ENCODE results near the gene ZDHHC9. TPM values are rescaled to one million over a fixed set of nuclear protein-coding genes. Genes with fewer than 3 reads are reported as not detected.

The ZDHHC9 gene
- total and polyA plus RNA-seq, 12 donors: 4.3 to 75.7 (median 24.6) TPM

DNA sequence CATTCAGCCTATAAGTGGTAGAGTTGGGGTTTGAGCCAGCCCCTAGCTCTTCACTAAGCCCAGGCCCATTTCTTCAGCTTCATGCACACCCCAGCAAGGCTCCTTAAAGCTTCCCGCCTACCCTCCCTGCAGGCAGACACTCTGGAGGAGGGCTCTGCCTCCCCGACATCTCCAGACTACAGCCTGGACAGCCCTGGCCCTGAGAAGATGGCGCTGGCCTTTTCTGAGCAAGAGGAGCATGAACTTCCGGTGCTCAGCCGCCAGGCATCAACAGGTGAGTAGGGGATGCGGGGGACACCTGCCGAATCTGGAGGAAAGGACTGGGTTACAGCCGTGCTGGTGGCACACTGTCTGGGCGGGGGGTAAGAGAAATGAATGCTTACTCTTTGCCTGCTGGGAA, 52.9 kb downstream of the ZDHHC9 start:
- DNase-seq: no peak
- H3K4me1 ChIP-seq (replicated peaks in 1 of 2): no peaks in the 10 kb centered on the region
- 81 to 97% (median 90%) methylated on average over 9 of the region's 9 CpGs for WGBS, 4 donors
- no peaks in the 10 kb centered on the region for H3K9me3 ChIP-seq (replicated peaks in 1 of 3)
- no peaks in the 10 kb centered on the region for H3K27me3 ChIP-seq
- H3K4me3 ChIP-seq: no peak overlapping the region
- intact Hi-C loops (cut with DNase I): no loop called here
- no peaks in the 10 kb centered on the region for H3K36me3 ChIP-seq (replicated peaks in 1 of 2)
- no peak overlapping the region for H3K27ac ChIP-seq
- no peak for TF ChIP-seq POLR2A (IDR thresholded peaks at IDR 0.05)
- TF ChIP-seq, protein P1, sequence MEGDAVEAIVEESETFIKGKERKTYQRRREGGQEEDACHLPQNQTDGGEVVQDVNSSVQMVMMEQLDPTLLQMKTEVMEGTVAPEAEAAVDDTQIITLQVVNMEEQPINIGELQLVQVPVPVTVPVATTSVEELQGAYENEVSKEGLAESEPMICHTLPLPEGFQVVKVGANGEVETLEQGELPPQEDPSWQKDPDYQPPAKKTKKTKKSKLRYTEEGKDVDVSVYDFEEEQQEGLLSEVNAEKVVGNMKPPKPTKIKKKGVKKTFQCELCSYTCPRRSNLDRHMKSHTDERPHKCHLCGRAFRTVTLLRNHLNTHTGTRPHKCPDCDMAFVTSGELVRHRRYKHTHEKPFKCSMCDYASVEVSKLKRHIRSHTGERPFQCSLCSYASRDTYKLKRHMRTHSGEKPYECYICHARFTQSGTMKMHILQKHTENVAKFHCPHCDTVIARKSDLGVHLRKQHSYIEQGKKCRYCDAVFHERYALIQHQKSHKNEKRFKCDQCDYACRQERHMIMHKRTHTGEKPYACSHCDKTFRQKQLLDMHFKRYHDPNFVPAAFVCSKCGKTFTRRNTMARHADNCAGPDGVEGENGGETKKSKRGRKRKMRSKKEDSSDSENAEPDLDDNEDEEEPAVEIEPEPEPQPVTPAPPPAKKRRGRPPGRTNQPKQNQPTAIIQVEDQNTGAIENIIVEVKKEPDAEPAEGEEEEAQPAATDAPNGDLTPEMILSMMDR (IDR thresholded peaks at IDR 0.05): no peak

DNA sequence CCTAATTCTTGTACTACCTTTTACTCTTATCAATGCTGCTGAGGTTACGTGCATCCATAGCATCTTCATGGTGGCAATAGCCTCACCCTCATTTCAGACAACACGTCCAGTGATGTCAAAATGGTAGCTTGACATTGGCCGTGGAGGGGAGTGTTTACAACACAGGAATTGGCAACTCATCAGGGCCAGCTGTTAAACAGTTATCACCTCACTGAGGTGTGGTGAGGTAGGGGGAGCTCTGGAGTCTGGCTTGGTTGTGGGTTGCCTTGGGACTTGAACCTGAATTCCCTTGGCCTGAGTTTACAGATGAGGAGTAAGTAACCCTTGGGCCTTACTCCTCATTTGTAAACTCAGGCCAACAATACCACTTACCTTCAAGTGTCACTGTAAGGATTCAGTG, 53.5 kb downstream of the ZDHHC9 start:
- no peak for DNase-seq
- 76 to 90% (median 83%) methylated on average over 3 of the region's 3 CpGs for WGBS, 4 donors

DNA sequence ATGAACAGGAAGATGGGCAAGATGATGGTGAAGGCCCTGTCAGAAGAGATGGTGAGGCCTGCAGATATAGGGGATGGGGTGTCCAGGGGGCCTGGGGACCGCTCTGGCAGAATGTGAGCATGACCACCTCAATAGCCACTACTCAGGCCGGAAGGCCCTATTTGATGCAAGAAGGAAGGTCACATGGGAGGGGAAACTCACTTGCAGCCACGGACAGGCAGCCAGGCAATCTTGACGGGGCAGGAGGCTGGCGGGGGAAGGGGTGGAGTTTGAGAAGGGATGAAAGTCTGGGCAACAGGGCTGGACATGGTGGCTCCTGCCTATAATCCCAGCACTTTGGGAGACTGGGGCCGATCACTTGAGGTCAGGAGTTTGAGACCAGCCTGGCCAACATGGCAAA, 55.2 kb downstream of the ZDHHC9 start:
- Histone ChIP-seq H3K27ac (no peak overlapping the region), H3K27me3 (no peaks in the 10 kb centered on the region), H3K4me1 (replicated peaks in 1 of 2) (no peaks in the 10 kb centered on the region), H3K4me3 (no peak overlapping the region), H3K36me3 (replicated peaks in 1 of 2) (no peaks in the 10 kb centered on the region), H3K9me3 (replicated peaks in 1 of 3) (no peaks in the 10 kb centered on the region)
- DNase-seq: no peak
- WGBS, 4 donors: 71 to 91% (median 83%) methylated on average over 6 of the region's 6 CpGs
- intact Hi-C loops (cut with DNase I): no loop called here
- TF ChIP-seq, protein P1 (IDR thresholded peaks at IDR 0.05): no peak
- TF ChIP-seq POLR2A (IDR thresholded peaks at IDR 0.05): no peak

More for the DNA sequence above, 53.5 kb downstream of the ZDHHC9 start:
- Histone ChIP-seq H3K36me3 (replicated peaks in 1 of 2) (no peaks in the 10 kb centered on the region), H3K9me3 (replicated peaks in 1 of 3) (no peaks in the 10 kb centered on the region), H3K27me3 (no peaks in the 10 kb centered on the region), H3K4me3 (no peak overlapping the region), H3K4me1 (replicated peaks in 1 of 2) (no peaks in the 10 kb centered on the region), H3K27ac (no peak overlapping the region)
- intact Hi-C loops (cut with DNase I): no loop called here
- TF ChIP-seq, protein P1 (IDR thresholded peaks at IDR 0.05): no peak
- no peak for TF ChIP-seq POLR2A (IDR thresholded peaks at IDR 0.05)

DNA sequence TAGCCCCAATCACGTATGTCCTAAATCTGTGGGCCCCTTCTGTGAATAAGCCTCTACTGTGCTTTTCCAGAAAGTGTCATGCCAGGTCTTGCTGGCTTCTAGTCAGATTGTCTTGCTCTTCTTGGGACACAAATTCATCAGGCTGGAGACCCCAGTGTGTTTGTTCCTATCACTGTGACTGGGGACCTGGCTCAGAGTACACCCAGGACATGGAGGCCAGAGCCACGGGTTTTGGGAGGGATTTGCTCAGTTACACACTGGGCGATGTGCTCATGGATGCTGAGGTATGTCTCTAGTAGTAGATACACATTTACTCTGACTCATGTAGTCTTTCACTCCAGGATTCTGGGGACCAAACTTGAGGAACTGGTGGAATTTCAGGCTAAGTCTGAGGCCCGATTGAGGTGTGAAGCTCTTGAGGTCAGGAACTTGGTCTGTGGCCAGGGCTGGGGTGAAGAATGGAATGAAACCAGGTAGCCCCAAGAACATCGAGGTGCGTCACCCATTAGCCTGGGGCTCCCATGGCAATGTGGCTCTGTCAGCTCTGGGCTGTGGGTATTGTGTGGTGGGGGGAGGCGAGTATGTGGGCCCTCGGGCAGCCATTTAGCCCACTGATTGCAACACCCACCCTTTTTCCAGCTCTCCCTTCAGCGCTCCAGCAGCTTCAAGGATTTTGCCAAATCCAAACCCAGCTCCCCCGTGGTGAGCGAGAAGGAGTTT, 56.2 kb downstream of the ZDHHC9 start:
- Histone ChIP-seq H3K4me3 (no peak overlapping the region), H3K27ac (no peak overlapping the region), H3K9me3 (replicated peaks in 1 of 3) (no peaks in the 10 kb centered on the region), H3K27me3 (no peaks in the 10 kb centered on the region), H3K4me1 (replicated peaks in 1 of 2) (no peaks in the 10 kb centered on the region), H3K36me3 (replicated peaks in 1 of 2) (no peaks in the 10 kb centered on the region)
- 77 to 88% (median 80%) methylated on average over 4 to 11 of the region's 11 CpGs for WGBS, 4 donors
- intact Hi-C loops (cut with DNase I): no loop called here
- TF ChIP-seq POLR2A (IDR thresholded peaks at IDR 0.05): no peak
- TF ChIP-seq, protein P1 (IDR thresholded peaks at IDR 0.05): no peak
- DNase-seq: no peak
